ENCODE results near the gene BIN1. TPM values are rescaled to one million over a fixed set of nuclear protein-coding genes. Genes with fewer than 3 reads are reported as not detected.

BIN1 gene
- total RNA-seq, 1 experiment from 2014 or later = 89.3 TPM

DNA sequence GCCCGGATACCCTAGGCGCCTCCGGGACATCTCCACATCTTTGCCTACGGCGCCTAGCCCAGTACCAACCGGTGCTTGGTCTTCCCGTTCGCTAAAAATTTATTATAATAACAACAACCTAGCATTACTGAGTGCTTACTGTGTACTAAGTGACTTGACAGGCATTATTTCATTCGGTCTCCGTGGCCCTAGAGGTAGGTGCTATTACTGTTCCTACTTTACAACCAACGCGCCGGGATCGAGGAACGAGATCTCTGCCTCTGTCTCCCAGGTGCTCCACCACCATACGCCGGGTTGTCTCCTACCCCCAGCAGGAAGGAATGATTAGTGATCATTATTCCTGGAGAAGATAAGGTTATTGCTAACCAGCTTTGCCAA, 657 bp upstream of the BIN1 start:
- in situ Hi-C loops (cut with HindIII; ENCODE audit: low pct_unique_long_range_greater_than_20kb, low sequenced_read_pairs) = no loop called here
- no peak for DNase-seq (ENCODE audit: low read depth)

DNA sequence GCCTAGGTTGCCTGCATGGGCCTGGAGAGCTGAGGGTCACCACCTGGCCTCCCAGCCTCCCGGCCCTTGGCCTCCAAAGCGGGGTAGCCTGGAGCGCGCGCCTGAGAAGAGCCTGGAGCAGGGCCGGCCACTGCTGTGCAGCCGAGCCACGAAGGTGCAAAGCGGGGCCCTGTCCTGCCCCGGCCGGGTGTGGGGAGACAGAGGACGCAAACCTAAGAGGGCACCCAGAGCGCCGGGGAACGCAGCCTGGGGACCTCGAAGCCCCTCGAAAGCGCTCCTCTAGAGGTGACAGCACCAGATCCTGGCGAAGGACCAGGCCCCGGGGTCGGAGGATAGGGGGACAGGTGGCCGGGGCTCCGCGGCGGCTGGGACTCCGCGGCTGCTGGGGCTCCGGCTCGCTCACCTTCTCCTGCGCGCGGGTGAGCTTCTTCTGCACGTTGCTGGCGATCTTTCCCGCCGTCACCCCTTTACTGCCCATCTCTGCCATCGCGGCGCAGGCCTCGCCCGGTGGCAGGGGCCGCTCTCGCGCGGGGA, 430 bp downstream of the BIN1 start:
- peak; percentile 31 for DNase-seq (ENCODE audit: low read depth)
- in situ Hi-C loops (cut with HindIII; ENCODE audit: low pct_unique_long_range_greater_than_20kb, low sequenced_read_pairs) = no loop called here

DNA sequence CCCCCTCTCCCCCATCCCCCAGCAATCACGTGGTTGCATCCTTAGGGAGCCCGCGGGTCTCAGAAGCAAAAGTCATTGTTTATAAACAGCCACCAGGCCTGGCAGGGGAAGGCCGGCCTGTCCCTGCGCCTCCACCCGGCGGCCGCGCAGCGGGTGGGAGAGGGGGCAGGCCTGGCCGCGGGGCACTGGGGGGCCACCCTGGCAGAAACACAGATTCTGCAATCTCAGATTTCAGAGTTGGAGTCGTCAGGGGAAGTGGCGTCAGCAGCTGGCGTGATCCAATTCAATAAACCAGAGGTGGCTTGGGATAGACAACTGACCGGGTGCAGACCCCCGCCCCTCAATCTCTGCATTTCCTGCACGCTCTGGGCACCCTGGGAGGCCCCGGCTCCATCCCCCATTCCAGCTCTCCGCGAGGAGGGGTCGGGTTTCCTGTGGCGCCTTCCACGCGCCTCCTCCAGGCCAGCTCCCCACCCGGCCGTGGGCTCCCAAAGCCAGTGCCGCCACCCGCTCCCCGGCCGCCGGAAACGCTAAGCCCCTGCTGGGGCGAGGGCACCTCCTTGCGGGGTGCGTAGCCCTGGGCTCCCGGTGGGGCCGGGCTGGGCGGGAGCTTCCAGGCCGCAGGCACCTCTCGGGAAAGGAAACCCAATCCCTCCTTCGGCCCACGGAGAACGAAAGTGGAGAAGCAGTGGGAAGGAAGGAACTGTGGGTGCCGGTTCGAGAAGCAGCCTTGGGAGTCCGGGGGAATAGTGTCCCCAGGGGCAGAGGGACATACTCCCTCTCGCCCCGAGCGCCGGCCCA, 1.1 kb downstream of the BIN1 start:
- peak; percentile 21 for DNase-seq (ENCODE audit: low read depth)
- in situ Hi-C loops (cut with HindIII; ENCODE audit: low pct_unique_long_range_greater_than_20kb, low sequenced_read_pairs) = no loop called here

DNA sequence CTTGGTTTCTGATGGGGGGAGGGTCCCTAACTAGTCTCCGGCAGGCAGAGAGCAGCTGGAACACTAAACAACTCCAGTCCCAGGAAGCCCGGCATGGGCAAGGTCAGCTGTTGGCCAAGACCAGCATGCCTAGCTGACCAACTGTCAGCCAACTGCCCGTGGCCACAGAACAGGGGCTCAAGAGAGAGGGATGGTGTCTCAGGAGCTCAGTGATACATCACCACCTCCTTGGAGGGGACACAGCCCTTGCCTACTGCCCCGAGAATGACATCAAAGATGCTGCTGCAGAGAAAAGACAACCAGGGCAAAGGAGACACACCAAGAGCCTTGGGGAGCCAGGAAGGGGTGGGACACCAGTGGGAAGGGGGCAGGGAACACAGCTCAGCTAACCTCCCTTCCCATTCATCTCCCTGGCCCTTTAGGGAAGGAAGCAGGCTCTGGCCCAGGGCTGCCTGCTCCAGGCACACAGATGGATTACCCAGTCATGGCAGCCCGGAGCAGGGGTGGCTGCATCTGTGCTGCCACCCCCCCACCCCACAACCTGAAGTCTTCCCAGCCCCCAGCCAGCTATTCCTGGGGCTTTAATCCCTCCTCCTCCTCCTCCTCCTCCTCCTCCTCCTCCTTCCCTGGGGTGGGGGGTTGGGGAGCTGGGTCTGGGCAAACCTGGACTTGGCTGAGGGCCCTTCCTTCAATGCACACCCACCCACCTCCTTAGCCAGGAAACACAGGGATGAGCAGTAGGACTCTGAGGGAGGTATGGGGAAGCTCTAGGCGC, 1.9 kb downstream of the BIN1 start:
- in situ Hi-C loops (cut with HindIII; ENCODE audit: low pct_unique_long_range_greater_than_20kb, low sequenced_read_pairs) = no loop called here
- DNase-seq (ENCODE audit: low read depth) = no peak

DNA sequence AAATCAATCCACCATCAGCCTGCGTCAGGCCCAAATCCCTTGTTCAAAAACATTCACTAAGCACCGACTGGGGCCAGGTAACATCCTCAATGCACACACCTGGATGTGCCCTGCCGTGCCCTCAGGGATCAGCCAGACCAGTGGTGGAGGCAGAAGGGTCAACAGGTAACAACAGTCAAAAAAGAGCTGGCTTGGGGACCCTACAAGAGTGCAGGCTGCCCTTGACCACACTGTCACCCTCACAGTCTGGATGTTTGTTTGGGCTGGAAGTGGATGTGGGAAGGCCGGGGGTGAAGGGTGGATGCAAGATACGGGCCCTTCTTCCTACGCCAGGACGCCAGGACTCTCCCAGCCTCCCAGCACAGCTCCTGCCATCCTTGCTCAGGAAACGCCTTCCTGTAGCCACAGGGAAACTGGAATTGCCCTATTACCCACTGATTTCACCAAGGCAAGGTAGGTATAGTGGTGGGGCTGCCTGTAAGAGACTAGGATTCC, 2.7 kb downstream of the BIN1 start:
- DNase-seq (ENCODE audit: low read depth) = no peak
- in situ Hi-C loops (cut with HindIII; ENCODE audit: low pct_unique_long_range_greater_than_20kb, low sequenced_read_pairs) = no loop called here

DNA sequence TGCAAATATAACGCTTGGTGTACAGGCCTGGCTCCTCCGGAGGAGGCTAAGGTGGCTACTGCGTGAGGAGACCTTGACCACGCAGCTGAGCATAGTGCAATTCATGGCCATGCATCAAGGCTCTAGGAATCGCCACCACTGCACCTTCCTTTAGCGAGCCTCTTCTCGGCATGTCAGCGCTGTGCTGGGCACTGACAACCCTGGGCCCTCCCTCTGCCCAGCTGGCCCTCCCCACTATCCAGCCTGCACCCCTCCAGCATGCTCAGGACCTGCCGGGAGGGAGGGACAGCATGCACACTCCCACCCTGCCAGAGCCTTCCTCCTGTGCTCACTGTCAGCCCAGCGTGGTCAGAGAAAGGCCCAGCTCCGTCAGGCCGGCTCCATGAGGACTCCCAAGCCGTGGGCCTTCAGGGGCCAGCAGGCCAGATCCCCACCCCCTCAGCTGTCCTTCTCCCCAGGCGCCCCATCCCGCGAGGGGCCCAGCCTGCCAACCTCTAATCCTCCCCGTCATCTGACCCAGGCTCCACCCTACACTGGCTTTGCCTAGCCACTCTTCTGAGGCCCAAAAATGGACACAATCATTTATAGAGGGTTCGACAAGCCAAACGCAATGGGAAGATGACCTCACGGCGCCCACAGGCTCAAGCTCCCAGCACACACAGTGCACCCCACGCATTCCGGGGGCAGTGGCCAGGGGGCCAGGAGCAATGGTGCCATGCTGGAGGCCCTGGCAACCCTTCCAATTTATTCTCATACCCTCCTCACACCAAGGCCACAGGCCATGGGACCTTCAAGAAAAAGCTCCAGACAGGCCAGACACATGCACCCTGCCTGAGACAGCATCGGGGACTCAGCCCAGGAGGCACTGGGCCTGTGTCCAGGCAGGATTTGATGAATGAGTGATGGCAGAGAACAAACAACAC, 3.5 kb downstream of the BIN1 start:
- in situ Hi-C loops (cut with HindIII; ENCODE audit: low pct_unique_long_range_greater_than_20kb, low sequenced_read_pairs) = no loop called here
- no peak for DNase-seq (ENCODE audit: low read depth)

DNA sequence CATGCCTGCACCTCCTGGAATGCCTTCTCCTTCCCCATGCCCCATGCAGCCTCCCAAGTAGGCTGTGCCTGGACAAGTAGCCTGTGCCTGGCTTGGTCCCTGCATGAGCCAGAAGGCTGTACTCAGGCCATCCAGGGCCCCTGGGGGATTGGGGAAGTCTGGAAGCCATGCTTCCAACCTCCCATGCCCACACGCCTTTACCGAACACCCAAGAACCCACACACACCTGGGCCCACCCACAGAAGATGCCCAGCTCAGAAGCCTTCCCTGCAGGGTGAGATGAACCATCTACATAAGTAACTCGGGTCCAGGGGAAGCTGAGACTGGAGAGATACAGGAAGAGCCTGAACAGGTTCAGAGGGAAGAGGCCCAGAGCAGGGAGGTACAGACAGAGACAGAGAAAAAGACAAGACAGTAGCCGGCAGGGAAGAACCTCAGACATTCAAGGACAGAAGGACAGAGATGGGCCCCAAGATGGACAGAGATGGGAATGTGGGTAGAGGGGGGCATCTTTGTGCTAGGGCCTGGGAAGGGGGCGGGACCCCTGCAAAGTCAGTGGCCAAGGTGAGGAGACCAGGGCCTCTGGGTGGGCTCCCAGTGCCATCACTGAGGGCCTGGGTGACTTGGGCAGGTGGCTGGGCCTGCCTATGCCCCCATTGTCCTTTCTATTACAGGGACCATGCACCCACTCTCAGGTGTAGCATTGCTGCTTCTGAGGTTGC, 4.3 kb downstream of the BIN1 start:
- DNase-seq (ENCODE audit: low read depth) = no peak
- in situ Hi-C loops (cut with HindIII; ENCODE audit: low pct_unique_long_range_greater_than_20kb, low sequenced_read_pairs) = no loop called here

DNA sequence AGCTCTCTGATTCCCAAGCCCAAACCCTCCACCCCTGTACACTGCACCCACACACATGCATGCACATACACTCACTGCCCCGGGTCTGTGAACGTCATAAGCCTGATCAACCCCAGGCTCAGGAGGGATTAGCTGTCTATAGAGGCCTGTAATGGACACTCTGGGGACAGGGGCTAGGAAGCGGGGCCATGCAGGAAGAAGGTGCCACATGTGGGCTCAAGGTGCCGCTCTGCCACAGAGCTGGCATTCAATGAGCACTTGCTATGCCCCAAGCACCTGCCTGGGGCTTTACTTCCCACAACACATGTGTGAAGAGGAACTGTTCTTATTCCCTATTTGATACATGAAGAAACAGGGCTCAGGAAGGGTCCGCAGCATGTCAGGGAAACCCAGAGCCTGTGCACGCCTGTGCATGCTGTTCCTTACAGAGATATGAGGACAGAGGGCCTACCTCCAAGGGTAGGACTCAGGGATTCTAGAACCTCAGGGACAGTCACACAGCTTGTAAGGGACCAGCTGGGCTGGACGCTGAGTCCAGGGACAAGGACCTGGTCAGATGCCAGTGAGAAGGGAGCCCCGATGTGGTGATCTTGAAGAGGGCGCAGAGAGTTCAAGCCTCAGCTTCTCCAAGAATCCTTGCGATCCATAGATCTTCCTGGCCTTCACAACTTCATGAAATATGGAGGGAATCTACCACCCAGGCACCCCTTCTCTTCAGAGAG, 5.0 kb downstream of the BIN1 start:
- DNase-seq (ENCODE audit: low read depth) = no peak
- in situ Hi-C loops (cut with HindIII; ENCODE audit: low pct_unique_long_range_greater_than_20kb, low sequenced_read_pairs) = no loop called here

DNA sequence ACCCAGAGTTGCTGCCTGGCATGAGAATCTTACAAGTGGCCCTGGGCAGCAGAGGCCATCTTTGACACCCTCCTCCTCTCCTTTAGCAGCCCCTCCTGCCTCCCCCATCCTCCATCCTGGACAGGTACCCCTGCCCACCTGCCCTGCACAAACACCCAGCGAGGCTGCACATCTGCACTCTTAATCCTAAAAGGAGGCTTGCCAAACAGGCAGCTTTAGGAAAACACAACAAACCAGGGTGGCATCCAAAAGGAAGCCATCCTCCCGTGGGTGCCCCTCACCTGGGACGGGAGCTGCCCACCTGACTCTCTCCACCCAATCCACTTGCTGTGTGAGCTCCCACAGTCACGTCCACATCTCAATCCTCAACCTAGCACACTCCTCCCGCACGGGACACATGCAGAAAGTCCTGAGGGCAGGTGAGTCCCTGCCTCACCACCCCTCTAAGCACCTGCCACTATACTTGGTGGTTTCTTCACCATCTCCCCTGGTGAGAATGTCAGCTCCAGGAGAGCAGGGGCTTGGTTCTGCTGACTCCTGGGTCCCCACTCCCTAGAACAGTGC, 5.8 kb downstream of the BIN1 start:
- in situ Hi-C loops (cut with HindIII; ENCODE audit: low pct_unique_long_range_greater_than_20kb, low sequenced_read_pairs) = no loop called here
- no peak for DNase-seq (ENCODE audit: low read depth)

DNA sequence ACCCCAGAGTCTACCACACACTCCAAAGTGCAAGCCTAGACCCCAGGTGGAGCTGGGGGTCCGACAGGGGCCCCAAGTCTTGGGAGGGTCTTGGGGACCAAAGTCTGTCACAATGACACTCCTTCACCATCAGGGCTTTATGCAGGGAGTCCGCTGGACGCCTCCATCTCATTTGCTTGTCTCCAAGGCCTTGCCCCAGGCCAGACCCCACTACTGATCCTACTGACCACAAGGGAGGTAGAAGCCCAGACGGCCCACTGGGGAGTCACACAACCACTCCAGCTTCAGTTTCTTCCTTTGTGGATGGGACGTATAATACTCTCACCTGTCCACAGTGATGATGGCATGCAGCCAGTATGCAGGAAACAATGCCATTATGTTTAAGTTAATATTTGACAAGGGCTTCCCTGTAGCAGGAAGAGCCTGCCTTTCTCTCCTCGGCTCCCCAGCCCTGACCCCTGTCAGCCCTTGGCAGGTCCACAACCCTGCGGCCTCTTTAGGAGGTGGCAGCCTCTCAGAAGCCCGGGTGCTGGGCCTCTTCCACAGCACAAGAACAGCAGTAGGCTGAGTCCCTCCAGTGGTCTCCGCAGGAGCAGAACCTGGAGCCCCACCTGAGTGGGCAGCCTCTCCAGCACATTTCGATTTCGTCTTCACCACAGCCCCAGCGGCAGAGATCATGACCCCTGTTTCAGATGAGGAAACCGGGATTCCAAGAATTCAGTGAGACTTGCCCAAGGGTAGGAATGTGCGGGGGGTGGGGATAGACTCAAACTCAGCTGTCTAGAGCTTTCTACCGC, 6.5 kb downstream of the BIN1 start:
- DNase-seq (ENCODE audit: low read depth) = peak; percentile 91
- in situ Hi-C loops (cut with HindIII; ENCODE audit: low pct_unique_long_range_greater_than_20kb, low sequenced_read_pairs) = no loop called here

DNA sequence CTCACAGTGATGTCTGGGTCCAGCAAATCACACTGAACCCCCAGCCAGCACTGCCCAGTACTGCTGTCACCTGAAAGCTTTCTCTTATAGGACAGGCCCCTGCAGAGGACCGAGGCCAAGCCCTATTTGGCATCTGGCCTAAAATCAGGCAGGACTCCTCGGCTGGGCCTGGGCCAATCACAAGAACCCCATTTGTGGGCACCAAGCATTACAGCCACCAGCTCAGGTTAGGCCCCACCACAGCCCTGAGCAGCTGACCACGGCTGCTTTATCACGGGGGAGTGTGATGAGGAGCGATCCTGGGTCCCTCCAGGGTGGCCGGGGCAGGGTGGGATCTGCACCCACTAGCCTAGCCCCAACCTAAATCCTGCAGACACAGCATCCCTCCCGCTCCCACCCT, 8.2 kb downstream of the BIN1 start:
- in situ Hi-C loops (cut with HindIII; ENCODE audit: low pct_unique_long_range_greater_than_20kb, low sequenced_read_pairs) = no loop called here
- DNase-seq (ENCODE audit: low read depth) = no peak

DNA sequence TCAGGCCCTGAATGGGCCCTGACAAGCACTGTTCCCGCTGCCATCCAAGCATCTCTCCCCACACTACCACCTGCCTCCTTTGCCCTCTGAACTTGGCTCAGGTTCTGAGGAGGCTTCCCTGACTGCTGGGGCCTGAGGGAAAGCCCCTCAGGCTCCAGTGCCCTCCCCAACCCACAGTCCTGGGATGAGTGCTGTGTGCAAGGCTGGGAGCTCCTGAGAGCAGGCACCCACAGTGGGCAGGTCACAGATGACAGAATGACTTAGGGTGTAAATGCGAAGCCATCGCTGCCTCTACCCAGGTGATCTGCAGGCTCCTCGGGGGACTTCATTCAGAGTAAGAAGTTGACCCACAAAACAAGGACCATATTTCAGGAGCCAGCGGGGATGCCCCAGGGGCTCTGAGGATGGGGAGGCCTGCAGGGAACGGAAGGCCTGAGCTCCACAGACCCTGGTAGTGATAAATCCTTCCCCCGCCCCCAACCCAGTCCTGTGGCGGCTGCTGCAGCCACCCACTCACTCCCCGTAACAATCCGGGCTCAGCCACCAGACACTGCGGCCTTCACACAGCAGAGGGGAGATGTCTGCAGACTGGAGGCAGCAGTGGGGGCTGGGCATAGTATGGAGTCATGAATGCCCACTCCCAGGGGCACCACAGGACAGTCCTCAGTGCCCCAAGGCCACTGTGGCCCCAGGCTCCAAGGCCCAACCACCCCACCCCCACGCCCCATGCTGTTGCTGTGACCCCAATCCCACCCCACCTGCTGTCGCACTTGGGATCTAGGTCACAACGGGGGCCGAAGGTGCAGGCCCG, 8.9 kb downstream of the BIN1 start:
- in situ Hi-C loops (cut with HindIII; ENCODE audit: low pct_unique_long_range_greater_than_20kb, low sequenced_read_pairs) = no loop called here
- DNase-seq (ENCODE audit: low read depth) = no peak

DNA sequence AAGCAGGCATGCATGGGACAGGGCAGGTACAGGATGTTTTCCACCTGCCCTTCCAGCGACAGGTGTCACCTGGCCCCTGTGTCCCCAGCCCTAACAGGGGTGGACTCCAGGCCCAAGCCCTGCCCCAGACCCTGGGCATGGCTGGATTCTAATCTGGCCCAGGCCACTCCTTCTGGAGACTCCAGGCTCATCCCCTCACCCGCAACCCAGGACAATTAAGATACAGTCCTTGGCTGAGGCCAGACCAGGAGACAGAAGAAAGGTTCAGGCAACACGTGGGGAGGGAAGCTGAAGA, 9.5 kb downstream of the BIN1 start:
- no peak for DNase-seq (ENCODE audit: low read depth)
- in situ Hi-C loops (cut with HindIII; ENCODE audit: low pct_unique_long_range_greater_than_20kb, low sequenced_read_pairs) = no loop called here

DNA sequence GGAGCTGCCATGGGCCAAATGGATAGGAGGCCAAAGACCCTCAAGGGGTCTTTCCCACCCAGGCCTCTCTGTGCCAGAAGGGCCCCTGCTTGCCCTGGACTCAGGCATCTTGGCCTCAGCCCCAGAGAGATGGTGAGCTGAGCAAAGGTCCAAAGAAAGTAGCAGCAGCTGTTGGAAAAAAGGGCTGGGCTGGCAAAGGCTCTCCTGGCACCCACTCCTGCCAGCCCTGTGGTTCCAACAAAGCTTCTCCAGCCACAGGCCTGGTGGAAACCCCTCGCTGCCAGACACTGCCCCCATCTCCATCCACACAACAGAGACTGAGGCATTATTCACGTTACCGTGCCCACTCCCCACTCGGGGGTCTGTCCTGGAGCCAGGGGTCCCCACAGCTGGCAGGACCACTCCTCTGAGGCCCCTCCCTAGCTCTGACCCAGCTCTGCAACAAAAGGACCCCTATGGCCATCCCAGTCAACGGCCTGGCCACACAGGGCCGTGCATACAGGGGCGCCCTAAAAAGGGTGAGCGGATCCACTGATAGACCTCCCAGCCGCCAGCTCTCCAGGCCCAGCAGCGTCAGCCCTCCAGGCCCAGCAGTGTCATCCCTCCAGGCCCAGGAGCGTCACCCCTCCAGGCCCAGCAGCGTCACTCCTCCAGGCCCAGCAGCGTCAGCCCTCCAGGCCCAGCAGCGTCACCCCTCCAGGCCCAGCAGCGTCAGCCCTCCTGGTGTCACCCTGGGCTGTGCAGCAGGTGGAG, 10.1 kb downstream of the BIN1 start:
- in situ Hi-C loops (cut with HindIII; ENCODE audit: low pct_unique_long_range_greater_than_20kb, low sequenced_read_pairs) = no loop called here
- no peak for DNase-seq (ENCODE audit: low read depth)

DNA sequence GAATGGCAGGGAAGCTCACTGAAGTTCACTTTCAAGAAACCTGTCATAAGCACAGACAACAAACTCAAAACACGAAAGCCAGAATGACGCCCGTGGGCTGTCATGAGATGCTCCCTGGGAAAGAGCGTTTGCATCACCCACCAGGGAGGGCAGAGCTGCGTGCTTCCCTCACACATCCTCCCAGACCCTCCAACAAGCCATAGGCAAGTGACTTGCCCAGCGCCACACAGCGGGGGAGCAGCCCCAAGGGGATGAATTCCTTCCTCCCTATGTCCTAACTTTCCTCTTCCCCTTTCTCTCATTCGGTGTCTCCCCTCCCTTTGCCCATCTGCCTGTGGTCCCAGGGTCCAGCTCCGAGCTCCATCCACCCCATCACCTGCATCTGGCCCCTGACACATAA, 10.7 kb downstream of the BIN1 start:
- DNase-seq (ENCODE audit: low read depth) = no peak
- in situ Hi-C loops (cut with HindIII; ENCODE audit: low pct_unique_long_range_greater_than_20kb, low sequenced_read_pairs) = no loop called here

Measured in Caki2 (cell line).